Esophagus muscularis mucosa (tissue), 4 donors: ENCODE data around the gene SLC23A2. TPM values are rescaled to one million over a fixed set of nuclear protein-coding genes. Genes with fewer than 3 reads are reported as not detected.

Experiments used
- DNase-seq: peaks from one replicate; pipeline ENCODE4 v3.0.0-alpha.2; 2017; ENCODE audit errors: extremely low spot score
- H3K27ac ChIP-seq, 4 donors: fragments of 200-600 bp; sonication (generic); replicated peaks in 1 of 4; 1 replicate in 3 of 4; 2 replicates in 1 of 4; pipeline ENCODE4 v1.5.1; 2016 to 2019; ENCODE audit warnings: mild to moderate bottlenecking in 1 of 4
- H3K27me3 ChIP-seq, 4 donors: fragments of 200-600 bp; sonication (generic); one replicate each; pipeline versions ENCODE4 v1.5.1 to v1.6.0; 2016 to 2019
- H3K36me3 ChIP-seq, 4 donors: fragments of 200-600 bp; sonication (generic); one replicate each; pipeline ENCODE4 v1.5.1; 2016 to 2019
- H3K4me1 ChIP-seq, 4 donors: fragments of 200-600 bp; sonication (generic); one replicate each; pipeline ENCODE4 v1.5.1; 2016 to 2019
- H3K4me3 ChIP-seq, 4 donors: fragments of 200-600 bp; sonication (generic); 1 replicate in 2 of 4; 2 replicates in 2 of 4; pipeline ENCODE4 v1.5.1; 2016 to 2019; ENCODE audit warnings: mild to moderate bottlenecking in 4 of 4, moderate library complexity in 1 of 4
- H3K9me3 ChIP-seq, 4 donors: fragments of 200-600 bp; sonication (generic); 1 replicate in 3 of 4; 2 replicates in 1 of 4; pipeline ENCODE4 v1.5.1; 2016 to 2019
- CTCF ChIP-seq, 3 experiments: fragments of 200-600 bp in 2 of 3; fragments of 450-650 bp in 1 of 3; sonication (generic) in 2 of 3; IDR thresholded peaks; one replicate each; pipeline ENCODE4 v1.5.1; 2017 to 2019; ENCODE audit warnings: antibody characterized with exemption in 3 of 3, mild to moderate bottlenecking in 2 of 3, moderate library complexity in 1 of 3
- EP300 ChIP-seq: sonication (generic); formaldehyde crosslinking; IDR thresholded peaks from one replicate; pipeline ENCODE4 v1.6.1; 2017; ENCODE audit warnings: antibody characterized with exemption
- POLR2A ChIP-seq: fragments of 450-650 bp; IDR thresholded peaks from one replicate; pipeline ENCODE4 v1.6.1; 2017; ENCODE audit warnings: antibody characterized with exemption, moderate library complexity, mild to moderate bottlenecking, low read depth
- POLR2AphosphoS5 ChIP-seq, 2 donors: sonication (generic); formaldehyde crosslinking; IDR thresholded peaks; one replicate each; pipeline ENCODE4 v1.6.1; 2017; ENCODE audit warnings: antibody characterized with exemption in 2 of 2
- WGBS: methylation state at CpG from one replicate; pipeline ENCODE4 v1.1.5; 2018; 5-methylcytosine and 5-hydroxymethylcytosine counted together
- intact Hi-C: fragments of 100-400 bp; cut with DNase I; formaldehyde crosslinking; loops from one replicate; pipeline ENCODE4 v1.15.1; 2023
- total RNA-seq, 4 donors: library from RNA; depleted of rRNA; stranded (reverse); fragments of >200 nt; gene quantifications; one replicate each; pipeline versions ENCODE4 v1.1.0 to v1.2.1, GENCODE V29; 2016

SLC23A2 gene
- total RNA-seq, 4 donors from 2014 or later, result 8.7 to 16.0 (median 12.2) TPM

GRCh38 chr20:4844751-4845465 lies 156.4 kb downstream of the SLC23A2 start:
- TF ChIP-seq POLR2AphosphoS5 (IDR thresholded peaks at IDR 0.05) (no peak), POLR2A (no peak), EP300 (no peak), CTCF (IDR thresholded peaks at IDR 0.05) (no peak)
- 88% methylated on average over 9 of the region's 9 CpGs for WGBS
- intact Hi-C loops, result no loop called here
- Histone ChIP-seq H3K4me3 (no peak overlapping the region), H3K27ac (no peak overlapping the region), H3K4me1 (no peaks in the 10 kb centered on the region), H3K9me3 (no peaks in the 10 kb centered on the region), H3K36me3 (no peaks in the 10 kb centered on the region), H3K27me3 (no peaks in the 10 kb centered on the region)
- no peak for DNase-seq

- TF ChIP-seq POLR2A (no peak), CTCF (IDR thresholded peaks at IDR 0.05) (no peak), POLR2AphosphoS5 (IDR thresholded peaks at IDR 0.05) (no peak), EP300 (no peak)
- intact Hi-C loops, result no loop called here
These were observed 157.0 kb downstream of the SLC23A2 start for GRCh38 chr20:4844325-4844724.

GRCh38 chr20:4840801-4841200 lies 160.5 kb downstream of the SLC23A2 start:
- TF ChIP-seq POLR2AphosphoS5 (IDR thresholded peaks at IDR 0.05) (no peak), CTCF (IDR thresholded peaks at IDR 0.05) (no peak), EP300 (no peak), POLR2A (no peak)
- intact Hi-C loops, result no loop called here
- Histone ChIP-seq H3K9me3 (no peaks in the 10 kb centered on the region), H3K4me3 (no peak overlapping the region), H3K27ac (no peak overlapping the region), H3K4me1 (peaks cover 2 to 17% (median 12%) of the 10 kb centered on the region in 4 donors), H3K36me3 (no peaks in the 10 kb centered on the region), H3K27me3 (no peaks in the 10 kb centered on the region)
- 82% methylated on average over 1 of the region's 1 CpG for WGBS
- DNase-seq, result no peak

More at GRCh38 chr20:4844325-4844724, 157.0 kb downstream of the SLC23A2 start:
- H3K9me3 ChIP-seq, result no peaks in the 10 kb centered on the region
- H3K4me1 ChIP-seq, result no peaks in the 10 kb centered on the region
- H3K4me3 ChIP-seq, result no peak overlapping the region
- no peaks in the 10 kb centered on the region for H3K36me3 ChIP-seq
- H3K27me3 ChIP-seq, result no peaks in the 10 kb centered on the region
- 89% methylated on average over 4 of the region's 4 CpGs for WGBS
- no peak overlapping the region for H3K27ac ChIP-seq
- no peak for DNase-seq

- no peaks in the 10 kb centered on the region for H3K27me3 ChIP-seq
- TF ChIP-seq CTCF (IDR thresholded peaks at IDR 0.05) (no peak), EP300 (no peak), POLR2AphosphoS5 (IDR thresholded peaks at IDR 0.05) (no peak), POLR2A (no peak)
- peaks cover 7 to 25% (median 21%) of the 10 kb centered on the region in 4 donors for H3K4me1 ChIP-seq
- intact Hi-C loops, result no loop called here
- no peaks in the 10 kb centered on the region for H3K9me3 ChIP-seq
- H3K4me3 ChIP-seq, result no peak overlapping the region
- DNase-seq, result no peak
- 70% methylated on average over 8 of the region's 8 CpGs for WGBS
- no peak overlapping the region for H3K27ac ChIP-seq
- no peaks in the 10 kb centered on the region for H3K36me3 ChIP-seq
These were observed 162.8 kb downstream of the SLC23A2 start for GRCh38 chr20:4838526-4838925.
